Stimulated activated effector memory CD8-positive, alpha-beta T cell treated with anti-CD3 and anti-CD28 coated beads, Interleukin-12 subunit alpha, Interleukin-12 subunit beta, amount 100 ng/mL, for 72 hours (primary cell): ENCODE results near the gene TGM4.
A peak's percentile ranks its signal among the peaks of the same experiment; 100 is the strongest.

Experiments
- ATAC-seq: fragments of 150-1000 bp; cut with Tn5 transposase; 2 replicates; pipeline ENCODE4 v1.10.0; 2021
- DNase-seq, 2 donors: peaks; one replicate each; pipeline ENCODE4 v3.0.0; 2021 to 2022; ENCODE audit warnings: low spot score in 2 of 2
- H3K27ac Mint-ChIP-seq: one replicate; pipeline ENCODE4 v1.8.0; 2022; ENCODE audit warnings: mild to moderate bottlenecking, mixed read lengths
- H3K36me3 Mint-ChIP-seq: one replicate; pipeline ENCODE4 v1.8.0; 2022; ENCODE audit warnings: mild to moderate bottlenecking, mixed read lengths
- H3K4me1 Mint-ChIP-seq: one replicate; pipeline ENCODE4 v1.8.0; 2022; ENCODE audit warnings: mixed read lengths
- H3K4me3 Mint-ChIP-seq: one replicate; pipeline ENCODE4 v1.8.0; 2022; ENCODE audit warnings: mild to moderate bottlenecking, mixed read lengths
- H3K9me3 Mint-ChIP-seq: one replicate; pipeline ENCODE4 v1.8.0; 2022; ENCODE audit warnings: mixed read lengths

TGM4 gene

GRCh38 chr3:44950275-44950734 is 75.9 kb downstream of the TGM4 start:
- H3K27ac Mint-ChIP-seq: peak overlapping the region; percentile 43
- H3K4me3 Mint-ChIP-seq: no peak overlapping the region
- H3K36me3 Mint-ChIP-seq: peaks cover 8% of the 10 kb centered on the region
- peaks cover 33% of the 10 kb centered on the region for H3K4me1 Mint-ChIP-seq
- ATAC-seq (no peak), DNase-seq (no peak)
- no peaks in the 10 kb centered on the region for H3K9me3 Mint-ChIP-seq

DNA sequence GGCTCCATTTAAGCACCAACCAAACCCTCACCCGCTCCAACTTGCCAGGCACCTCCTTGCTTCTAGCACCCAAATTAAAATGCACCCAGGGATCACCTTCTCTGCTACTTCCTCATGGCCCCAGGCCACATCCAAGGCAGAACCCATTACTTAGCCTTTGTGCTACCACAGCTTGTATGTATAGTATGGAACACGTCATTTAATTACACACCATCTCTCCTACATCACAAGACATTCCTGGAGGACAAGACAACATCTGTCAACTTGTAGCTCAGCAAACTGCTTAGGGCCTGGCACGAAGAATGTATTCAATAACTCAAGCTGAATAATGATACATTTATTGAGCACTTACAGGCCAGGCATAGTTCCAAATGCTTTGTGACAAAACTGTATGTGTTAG is 78.3 kb downstream of the TGM4 start:
- Mint-ChIP-seq H3K27ac (peak overlapping the region; percentile 43), H3K4me3 (no peak overlapping the region), H3K4me1 (peaks cover 49% of the 10 kb centered on the region), H3K9me3 (no peaks in the 10 kb centered on the region), H3K36me3 (peaks cover 4% of the 10 kb centered on the region)
- ATAC-seq: no peak
- DNase-seq: no peak

- no peaks in the 10 kb centered on the region for H3K9me3 Mint-ChIP-seq
- H3K27ac Mint-ChIP-seq: peak overlapping the region; percentile 36
- DNase-seq (no peak), ATAC-seq (no peak)
- H3K4me3 Mint-ChIP-seq: no peak overlapping the region
- H3K4me1 Mint-ChIP-seq: peaks cover 48% of the 10 kb centered on the region
- H3K36me3 Mint-ChIP-seq: peaks cover 5% of the 10 kb centered on the region
Observed at GRCh38 chr3:44954304-44954703, 79.9 kb downstream of the TGM4 start.

DNA sequence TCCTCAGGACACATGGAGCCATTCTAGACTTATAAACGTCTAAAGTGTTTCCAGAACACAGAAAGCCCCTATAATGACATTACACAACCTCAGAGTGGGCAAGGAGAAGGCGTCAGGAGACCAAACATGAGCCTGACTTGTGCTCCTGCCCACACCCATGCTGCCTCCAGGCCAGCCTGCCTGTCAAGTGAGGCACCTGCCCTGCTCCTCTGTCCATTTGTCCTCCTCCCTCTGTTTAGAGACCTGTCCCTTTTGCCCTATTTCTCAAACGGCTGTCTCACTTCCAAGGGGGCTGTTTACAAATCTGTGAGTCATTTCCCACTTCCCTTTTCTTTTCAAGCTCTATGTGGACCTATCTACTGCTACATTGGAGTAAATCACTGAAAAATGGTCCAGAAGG is 80.6 kb downstream of the TGM4 start:
- H3K36me3 Mint-ChIP-seq: peaks cover 5% of the 10 kb centered on the region
- DNase-seq (no peak), ATAC-seq (peak; percentile 54)
- no peaks in the 10 kb centered on the region for H3K9me3 Mint-ChIP-seq
- peak overlapping the region; percentile 36 for H3K27ac Mint-ChIP-seq
- peaks cover 48% of the 10 kb centered on the region for H3K4me1 Mint-ChIP-seq
- H3K4me3 Mint-ChIP-seq: no peak overlapping the region

DNA sequence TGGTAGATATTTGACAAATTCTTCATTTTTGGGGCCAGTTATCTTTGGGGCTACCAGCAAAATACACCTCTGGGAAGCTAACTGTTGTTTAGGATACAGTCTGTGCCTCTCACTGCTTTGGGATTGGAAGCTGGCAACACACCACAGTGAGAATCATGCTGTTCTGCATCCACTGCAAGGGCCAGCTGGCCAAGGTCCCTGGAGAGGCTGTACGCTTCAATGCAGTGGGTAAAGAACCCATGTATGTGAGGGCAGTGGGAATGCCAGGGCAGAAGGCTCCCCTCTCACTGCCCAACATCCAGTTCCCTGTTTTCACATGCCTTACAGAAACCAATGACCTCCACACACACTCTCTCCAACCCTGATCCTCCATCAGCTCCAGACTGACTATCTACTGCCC is 81.5 kb downstream of the TGM4 start:
- ATAC-seq (no peak), DNase-seq (no peak)
- Mint-ChIP-seq H3K4me3 (no peak overlapping the region), H3K4me1 (peaks cover 51% of the 10 kb centered on the region), H3K27ac (peak overlapping the region; percentile 19), H3K36me3 (peaks cover 5% of the 10 kb centered on the region), H3K9me3 (no peaks in the 10 kb centered on the region)

DNA sequence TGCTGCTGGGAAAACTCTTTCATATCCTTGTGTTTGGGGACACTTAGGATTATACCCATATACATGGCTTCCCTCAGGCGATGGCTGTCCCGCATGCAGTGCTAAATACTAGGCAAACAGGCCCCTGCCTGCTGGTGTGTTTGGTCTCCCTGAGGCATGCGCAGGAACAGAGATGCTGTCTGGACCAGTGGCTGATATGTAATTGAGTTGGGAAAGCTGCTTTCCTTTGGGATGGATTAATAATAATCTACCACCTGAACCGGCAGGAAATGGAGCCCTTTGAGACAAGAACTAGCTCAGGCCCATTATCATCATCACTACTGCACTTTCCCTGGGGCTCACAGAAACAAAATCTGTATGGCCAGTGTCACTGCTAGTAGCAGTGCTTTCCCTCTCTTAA is 83.6 kb downstream of the TGM4 start:
- Mint-ChIP-seq H3K27ac (peak overlapping the region; percentile 72), H3K4me3 (no peak overlapping the region), H3K9me3 (no peaks in the 10 kb centered on the region), H3K36me3 (peaks cover 5% of the 10 kb centered on the region), H3K4me1 (peaks cover 45% of the 10 kb centered on the region)
- no peak for ATAC-seq
- DNase-seq: no peak

GRCh38 chr3:44958386-44958785 is 84.0 kb downstream of the TGM4 start:
- H3K4me1 Mint-ChIP-seq: peaks cover 49% of the 10 kb centered on the region
- H3K36me3 Mint-ChIP-seq: peaks cover 5% of the 10 kb centered on the region
- no peak overlapping the region for H3K27ac Mint-ChIP-seq
- no peaks in the 10 kb centered on the region for H3K9me3 Mint-ChIP-seq
- ATAC-seq: no peak
- DNase-seq: no peak
- no peak overlapping the region for H3K4me3 Mint-ChIP-seq

DNA sequence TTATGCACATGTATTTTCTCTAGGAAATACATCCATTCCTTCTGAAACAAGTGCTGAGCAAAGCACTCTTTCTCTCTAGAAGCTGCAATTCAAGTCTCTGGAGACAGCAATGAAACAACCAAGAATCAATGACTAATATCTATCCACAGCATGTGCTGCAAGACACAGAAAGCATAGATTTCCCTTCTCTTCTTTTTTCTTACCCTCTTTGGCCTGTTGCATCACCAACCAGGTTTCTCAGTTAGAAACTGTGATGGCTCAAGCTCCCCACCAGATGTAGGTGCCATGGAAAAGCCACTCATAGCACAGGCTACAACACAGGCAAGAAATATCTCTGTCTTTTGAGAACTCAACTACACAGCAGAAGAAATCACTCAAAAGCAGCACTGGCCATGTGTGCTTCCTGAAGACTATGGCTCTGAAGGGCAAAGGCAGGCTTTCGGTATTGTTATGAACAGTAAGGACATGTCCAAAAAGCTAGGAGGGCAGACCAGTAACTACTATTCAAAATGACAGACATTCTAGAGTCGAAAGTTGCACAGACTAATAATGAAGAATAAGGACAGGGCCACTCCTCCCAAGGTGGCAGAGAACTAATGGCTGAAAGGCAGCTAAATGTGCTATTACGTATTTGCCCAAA is 86.1 kb downstream of the TGM4 start:
- no peak for ATAC-seq
- H3K4me3 Mint-ChIP-seq: no peak overlapping the region
- no peak for DNase-seq
- H3K27ac Mint-ChIP-seq: no peak overlapping the region
- H3K36me3 Mint-ChIP-seq: peaks cover 5% of the 10 kb centered on the region
- H3K4me1 Mint-ChIP-seq: peaks cover 64% of the 10 kb centered on the region
- H3K9me3 Mint-ChIP-seq: no peaks in the 10 kb centered on the region

GRCh38 chr3:44961888-44962287 is 87.5 kb downstream of the TGM4 start:
- no peak for ATAC-seq
- no peak overlapping the region for H3K27ac Mint-ChIP-seq
- no peak overlapping the region for H3K4me3 Mint-ChIP-seq

DNA sequence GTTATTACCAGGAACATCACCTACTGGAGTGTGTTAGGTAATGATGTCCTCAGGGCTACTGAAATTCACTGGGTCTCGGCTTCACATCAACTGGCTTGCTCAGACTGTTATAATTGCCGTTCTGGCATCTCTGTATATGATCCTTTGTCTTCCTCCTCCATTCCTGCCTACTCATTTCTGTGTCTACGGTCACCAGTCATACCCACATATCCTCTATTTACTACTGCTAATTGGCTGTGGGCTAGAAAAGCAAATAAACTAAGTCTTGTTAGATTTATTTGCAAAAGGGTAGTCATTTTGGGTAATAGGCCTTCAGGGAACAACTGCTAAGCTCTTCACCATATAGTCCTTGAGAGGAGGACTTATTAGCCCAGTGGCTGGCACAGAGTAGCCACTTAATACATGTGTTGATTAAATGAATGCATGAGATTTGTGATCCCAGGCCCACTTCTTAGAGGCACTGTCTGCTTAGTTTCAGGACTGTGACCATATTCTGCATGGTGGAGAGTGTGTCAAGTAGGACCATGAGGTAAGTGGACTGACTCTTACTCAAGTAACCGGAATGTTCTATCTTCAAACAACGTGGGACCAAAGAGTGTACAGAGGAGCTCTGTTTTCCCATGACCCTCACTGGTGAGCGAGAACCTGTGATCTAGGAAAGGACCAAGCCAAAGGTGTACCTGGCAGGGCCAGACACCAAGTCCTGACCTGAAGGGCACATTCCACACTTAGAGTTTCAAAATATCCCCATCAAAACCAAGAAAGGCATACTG is 88.4 kb downstream of the TGM4 start:
- Mint-ChIP-seq H3K9me3 (no peaks in the 10 kb centered on the region), H3K4me1 (peaks cover 61% of the 10 kb centered on the region), H3K4me3 (no peak overlapping the region), H3K27ac (no peak overlapping the region), H3K36me3 (no peaks in the 10 kb centered on the region)
- no peak for ATAC-seq
- DNase-seq: no peak

More at GRCh38 chr3:44961888-44962287, 87.5 kb downstream of the TGM4 start:
- no peak for DNase-seq
- H3K9me3 Mint-ChIP-seq: no peaks in the 10 kb centered on the region
- H3K4me1 Mint-ChIP-seq: peaks cover 61% of the 10 kb centered on the region
- peaks cover 5% of the 10 kb centered on the region for H3K36me3 Mint-ChIP-seq

GRCh38 chr3:44963571-44964325 is 89.3 kb downstream of the TGM4 start:
- H3K4me1 Mint-ChIP-seq: peaks cover 59% of the 10 kb centered on the region
- H3K9me3 Mint-ChIP-seq: no peaks in the 10 kb centered on the region
- H3K36me3 Mint-ChIP-seq: no peaks in the 10 kb centered on the region
- ATAC-seq (no peak), DNase-seq (no peak)
- H3K4me3 Mint-ChIP-seq: no peak overlapping the region
- H3K27ac Mint-ChIP-seq: peak overlapping the region; percentile 41
